A549 (cell line): Measurements from ENCODE around the gene AFAP1L2. TPM values are rescaled to one million over a fixed set of nuclear protein-coding genes. Genes with fewer than 3 reads are reported as not detected.

ENCODE experiments used
- ATAC-seq, 2 experiments: fragments of 200-7000 bp in 1 of 2; fragments of >200 bp in 1 of 2; cut with Nextera tagmentation in 1 of 2; cut with Tn5 transposase in 1 of 2; 3 replicates each; pipeline versions ENCODE4 v1.8.0 to v1.9.1; 2018 to 2020; ENCODE audit warnings: mild to moderate bottlenecking in 1 of 2, moderate library complexity in 1 of 2
- CTCF ChIA-PET: fragments of 300-600 bp; sonication (Branson Sonifier 250); formaldehyde crosslinking; extraction: SDS; loops from one replicate; lab custom pipeline; 2021; ENCODE audit warnings: antibody characterized with exemption, inconsistent platforms; lab: Yijun Ruan, JAX
- POLR2A ChIA-PET: fragments of 350-600 bp; formaldehyde crosslinking; extraction: SDS; loops from one replicate; lab custom pipeline; 2021; ENCODE audit warnings: antibody characterized with exemption, inconsistent platforms; lab: Yijun Ruan, JAX
- DNase-seq, 2 experiments: peaks; one replicate each; pipeline versions ENCODE4 v3.0.0 to v3.0.0-alpha.2; 2011 to 2016; ENCODE audit warnings: low read depth in 1 of 2, low spot score in 1 of 2
- FAIRE-seq: peaks from 2 replicates; lab custom pipeline; 2011; peaks lifted over from hg19 to GRCh38; lab: Jason Lieb, UNC
- H3K27ac ChIP-seq, 2 experiments: fragments of >200 bp; sonication (Bioruptor Twin); formaldehyde crosslinking; 3 replicates each; pipeline ENCODE4 v1.5.1; 2016 to 2017
- H3K4me1 ChIP-seq: fragments of >200 bp; sonication (Bioruptor Twin); formaldehyde crosslinking; 3 replicates; pipeline ENCODE4 v1.6.1; 2016
- H3K4me2 ChIP-seq: fragments of >200 bp; sonication (Bioruptor Twin); formaldehyde crosslinking; 3 replicates; pipeline ENCODE4 v1.6.1; 2016
- H3K4me3 ChIP-seq: fragments of >200 bp; sonication (Bioruptor Twin); formaldehyde crosslinking; 3 replicates; pipeline ENCODE4 v1.5.1; 2016
- H3K9me3 ChIP-seq: fragments of >200 bp; sonication (Bioruptor Twin); formaldehyde crosslinking; 3 replicates; pipeline ENCODE4 v1.6.1; 2016
- CBX8 ChIP-seq: fragments of 200-600 bp; sonication (generic); IDR thresholded peaks from 2 replicates; pipeline ENCODE4 v1.6.1; 2016
- CEBPB ChIP-seq, 2 experiments: fragments of >200 bp in 1 of 2; sonication (Bioruptor Twin) in 1 of 2; formaldehyde crosslinking in 1 of 2; IDR thresholded peaks; 2 replicates each; pipeline ENCODE4 v1.6.1; 2012 to 2016
- CHD2 ChIP-seq: fragments of 150-350 bp; IDR thresholded peaks from 2 replicates; pipeline ENCODE4 v1.6.1; 2014; ENCODE audit warnings: low read length; ENCODE audit not compliant: partially characterized antibody
- CHD4 ChIP-seq: fragments of 200-600 bp; sonication (generic); IDR thresholded peaks from 2 replicates; pipeline ENCODE4 v1.6.1; 2016; ENCODE audit warnings: antibody characterized with exemption, mild to moderate bottlenecking, borderline replicate concordance
- EHF ChIP-seq: fragments of 250-450 bp; sonication (Bioruptor Pico); IDR thresholded peaks from 2 replicates; pipeline ENCODE4 v1.5.0; 2020; ENCODE audit warnings: mild to moderate bottlenecking
- ESRRA ChIP-seq: fragments of 150-350 bp; IDR thresholded peaks from 2 replicates; pipeline ENCODE4 v1.6.1; 2014; ENCODE audit warnings: mild to moderate bottlenecking, low read length, borderline replicate concordance
- FOSL2 ChIP-seq, 2 experiments: fragments of 450-650 bp in 1 of 2; fragments of >200 bp in 1 of 2; sonication (Bioruptor Twin) in 1 of 2; formaldehyde crosslinking; IDR thresholded peaks; 2 replicates each; pipeline versions ENCODE4 v1.5.0 to v1.6.1; 2016 to 2020; ENCODE audit warnings: mild to moderate bottlenecking in 1 of 2, moderate library complexity in 1 of 2
- HDAC2 ChIP-seq: fragments of 200-600 bp; sonication (generic); IDR thresholded peaks from 2 replicates; pipeline ENCODE4 v1.6.1; 2016
- HEYL ChIP-seq: fragments of 250-450 bp; sonication (Bioruptor Pico); IDR thresholded peaks from 2 replicates; pipeline ENCODE4 v1.8.0; 2021; ENCODE audit warnings: mild to moderate bottlenecking, moderate library complexity
- HOXB13 ChIP-seq: fragments of 250-450 bp; sonication (Bioruptor Pico); IDR thresholded peaks from 2 replicates; pipeline ENCODE4 v1.5.0; 2020; ENCODE audit warnings: low read depth, mild to moderate bottlenecking, moderate library complexity
- HOXB5 ChIP-seq: fragments of 250-450 bp; sonication (Bioruptor Pico); IDR thresholded peaks from 2 replicates; pipeline ENCODE4 v1.5.0; 2020; ENCODE audit warnings: mild to moderate bottlenecking, moderate library complexity
- JUN ChIP-seq, 2 experiments: fragments of >200 bp; sonication (Bioruptor Twin); formaldehyde crosslinking; IDR thresholded peaks; 2 replicates in 1 of 2; 3 replicates in 1 of 2; pipeline ENCODE4 v1.6.1; 2016 to 2017
- JUNB ChIP-seq: fragments of >200 bp; sonication (Bioruptor Twin); formaldehyde crosslinking; IDR thresholded peaks from 2 replicates; pipeline ENCODE4 v1.6.1; 2016
- KDM1A ChIP-seq: fragments of 200-600 bp; sonication (generic); IDR thresholded peaks from 2 replicates; pipeline ENCODE4 v1.6.1; 2016; ENCODE audit warnings: low read depth, mild to moderate bottlenecking
- MAFK ChIP-seq: fragments of 450-650 bp; IDR thresholded peaks from 2 replicates; pipeline ENCODE4 v1.6.1; 2014; ENCODE audit not compliant: partially characterized antibody
- MYC ChIP-seq: IDR thresholded peaks from 2 replicates; pipeline ENCODE4 v1.6.1; 2012; ENCODE audit warnings: mild to moderate bottlenecking, inconsistent platforms, low read length, improper control_type of control experiment, borderline replicate concordance
- NR3C1 ChIP-seq: fragments of >200 bp; sonication (Bioruptor Twin); formaldehyde crosslinking; IDR thresholded peaks from 3 replicates; pipeline ENCODE4 v1.6.1; 2017
- POLR2A ChIP-seq: IDR thresholded peaks from 2 replicates; pipeline ENCODE4 v1.6.1; 2012; ENCODE audit warnings: mild to moderate bottlenecking, low read length
- POLR2AphosphoS2 ChIP-seq: conservative IDR thresholded peaks from 2 replicates; pipeline ENCODE4 v1.6.1; 2012; ENCODE audit warnings: low read length, improper control_type of control experiment, inconsistent platforms
- RCOR1 ChIP-seq: fragments of 150-350 bp; IDR thresholded peaks from 2 replicates; pipeline ENCODE4 v1.6.1; 2014; ENCODE audit warnings: antibody characterized with exemption, low read length, low read depth
- RFX5 ChIP-seq: fragments of 450-650 bp; IDR thresholded peaks from 2 replicates; pipeline ENCODE4 v1.7.1; 2014; ENCODE audit warnings: antibody characterized with exemption, mild to moderate bottlenecking, moderate library complexity
- TFCP2L1 ChIP-seq: fragments of 250-450 bp; sonication (Bioruptor Pico); IDR thresholded peaks from 2 replicates; pipeline ENCODE4 v1.5.0; 2021; ENCODE audit warnings: mild to moderate bottlenecking
- TP53 ChIP-seq: fragments of 250-450 bp; sonication (Bioruptor Pico); IDR thresholded peaks from 2 replicates; pipeline ENCODE4 v1.5.0; 2021; ENCODE audit warnings: mild to moderate bottlenecking, moderate library complexity
- ZC3H11A ChIP-seq: fragments of 450-650 bp; IDR thresholded peaks from 2 replicates; pipeline ENCODE4 v1.6.1; 2014; ENCODE audit warnings: antibody characterized with exemption, mild to moderate bottlenecking
- ZFP36 ChIP-seq: fragments of 450-650 bp; IDR thresholded peaks from 2 replicates; pipeline ENCODE4 v1.6.1; 2014; ENCODE audit warnings: borderline replicate concordance; ENCODE audit not compliant: partially characterized antibody
- ZNF302 ChIP-seq: fragments of 250-450 bp; sonication (Bioruptor Pico); IDR thresholded peaks from 2 replicates; pipeline ENCODE4 v1.9.0; 2021; ENCODE audit warnings: inconsistent platforms, mild to moderate bottlenecking, moderate library complexity
- ZSCAN20 ChIP-seq: fragments of 250-450 bp; sonication (Bioruptor Pico); IDR thresholded peaks from 2 replicates; pipeline ENCODE4 v1.8.0; 2022; ENCODE audit warnings: mild to moderate bottlenecking, moderate library complexity
- WGBS: methylation state at CpG from one replicate; pipeline ENCODE4 v1.1.6; 2017; ENCODE audit errors: missing lambda C conversion rate; 5-methylcytosine and 5-hydroxymethylcytosine counted together
- polyA plus RNA-seq, 4 experiments: library from polyadenylated mRNA; depleted of rRNA in 3 of 4; stranded (reverse); fragments of >200 nt; fragmentation: RNase III in 1 of 4; extraction: RNeasy Plus Mini Kit Qiagen cat#74134 plus additional on column Dnase treatment in 1 of 4; gene quantifications; 2 replicates in 3 of 4; 3 replicates in 1 of 4; pipeline ENCODE4 v1.2.3, GENCODE V29; 2011 to 2017
- TF ChIP-seq, protein P1 (sequence below): fragments of >200 bp; sonication (Bioruptor Twin); formaldehyde crosslinking; IDR thresholded peaks from 3 replicates; pipeline ENCODE4 v1.6.1; 2016
- TF ChIP-seq, protein P2 (sequence below): fragments of 150-350 bp; IDR thresholded peaks from 2 replicates; pipeline ENCODE4 v1.6.1; 2014; ENCODE audit warnings: low read depth, mild to moderate bottlenecking, low read length
- TF ChIP-seq, protein P3 (sequence below): IDR thresholded peaks from 2 replicates; pipeline ENCODE4 v1.6.1; 2012; ENCODE audit warnings: low read depth, borderline replicate concordance
- TF ChIP-seq, protein P4 (sequence below): IDR thresholded peaks from 2 replicates; pipeline ENCODE4 v1.6.1; 2012
- TF ChIP-seq, protein P5 (sequence below): IDR thresholded peaks from 2 replicates; pipeline ENCODE4 v1.6.1; 2012

AFAP1L2 gene
- polyA plus RNA-seq, 2 of the 4 experiments (the other 2 are of a cell fraction): 19.6 to 27.3 TPM

DNA sequence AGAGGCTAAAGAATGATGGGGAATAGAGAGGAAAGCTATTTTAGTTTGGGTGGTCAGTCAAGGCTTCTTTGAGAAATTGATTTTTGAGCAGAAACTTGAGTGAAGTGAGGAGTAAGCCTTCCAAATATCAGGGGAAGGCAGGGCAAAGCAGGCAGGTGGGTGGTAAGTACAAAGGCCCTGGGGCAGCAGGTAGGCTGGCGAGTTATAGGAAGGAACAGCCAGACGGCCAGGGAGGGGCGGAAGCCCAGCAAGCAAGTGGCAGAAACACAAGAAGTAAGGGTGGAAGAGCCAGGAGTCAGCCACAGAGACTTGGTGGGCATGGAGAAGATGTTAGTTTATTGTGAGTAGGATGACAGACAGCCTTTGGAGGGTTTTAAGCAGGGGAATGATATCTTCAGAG lies 130.4 kb downstream of the AFAP1L2 start (continued):
- TF ChIP-seq HOXB13 (CRISPR knock-in tag): no peak

DNA sequence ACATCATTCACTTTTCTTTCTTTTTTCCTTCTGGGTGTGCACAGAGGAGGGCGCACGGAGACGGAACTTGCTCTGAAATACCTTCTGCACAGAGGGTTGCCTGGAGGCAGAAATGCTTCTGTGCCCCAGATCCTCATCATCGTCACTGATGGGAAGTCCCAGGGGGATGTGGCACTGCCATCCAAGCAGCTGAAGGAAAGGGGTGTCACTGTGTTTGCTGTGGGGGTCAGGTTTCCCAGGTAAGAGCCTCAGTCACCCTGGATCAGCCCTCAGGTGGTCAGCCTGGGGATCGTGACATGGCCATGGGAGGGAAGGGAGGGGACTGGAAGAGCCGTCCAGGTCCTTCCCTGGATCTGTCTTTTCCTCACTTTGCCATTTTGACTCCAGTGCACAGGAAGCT lies 131.6 kb downstream of the AFAP1L2 start:
- ATAC-seq: no peak
- FAIRE-seq: no peak
- no peaks in the 10 kb centered on the region for H3K9me3 ChIP-seq
- H3K27ac ChIP-seq: no peak overlapping the region
- H3K4me2 ChIP-seq: no peak overlapping the region
- peaks cover 16% of the 10 kb centered on the region for H3K4me1 ChIP-seq
- DNase-seq: no peak
- POLR2A ChIA-PET: interaction anchor here (1.2 kb wide), 1 partner anchor 98 kb away, joined by 3 read pairs; the partner anchor contains the start of gene CCDC186
- 80% methylated on average over 6 of the region's 6 CpGs for WGBS
- CTCF ChIA-PET: interaction anchor here (0.6 to 1.9 kb wide), 7 partner anchors 10 to 131 kb away, joined by 3 to 5 read pairs (median 4); no protein-coding TSS in a partner anchor
- H3K4me3 ChIP-seq: no peak overlapping the region
- TF ChIP-seq CBX8 (no peak), TP53 (CRISPR knock-in tag) (no peak), POLR2A (no peak), RFX5 (no peak), ESRRA (no peak)

DNA sequence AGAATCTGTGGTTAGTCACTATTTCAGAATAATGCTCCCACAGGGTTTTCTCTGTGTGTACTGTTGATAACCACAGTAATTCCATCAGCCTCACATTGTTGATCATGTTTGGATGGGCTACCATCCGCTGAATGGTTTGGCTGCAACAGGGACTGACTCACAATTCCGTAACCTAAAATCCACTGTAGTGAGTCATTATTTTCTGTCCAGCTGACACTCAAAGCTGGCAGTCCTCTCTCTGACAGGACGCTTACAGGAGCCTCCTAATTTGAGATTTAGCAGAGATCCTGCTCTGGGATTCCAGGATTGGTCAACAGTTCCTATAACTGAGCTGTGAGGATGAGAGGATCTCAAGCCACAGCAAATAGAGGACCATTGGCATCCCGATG lies 132.5 kb downstream of the AFAP1L2 start:
- peak overlapping the region; percentile 49 for H3K4me2 ChIP-seq
- DNase-seq: peak; percentile 48 to 65
- 11% methylated on average over 4 of the region's 4 CpGs for WGBS
- H3K4me3 ChIP-seq: no peak overlapping the region
- CTCF ChIA-PET: interaction anchor here (0.5 to 1.9 kb wide), 8 partner anchors 9 to 1256 kb away, joined by 3 to 5 read pairs (median 4); no protein-coding TSS in a partner anchor
- no peak overlapping the region for H3K27ac ChIP-seq
- TF ChIP-seq KDM1A (no peak), HOXB13 (CRISPR knock-in tag) (no peak), ZC3H11A (no peak), MYC (no peak), HEYL (CRISPR knock-in tag) (no peak), MAFK (no peak), CBX8 (no peak), HOXB5 (CRISPR knock-in tag) (no peak), CHD4 (no peak), ZFP36 (no peak), RCOR1 (no peak), EHF (CRISPR knock-in tag) (no peak), HDAC2 (no peak), NR3C1 (no peak), POLR2AphosphoS2 (no peak), TFCP2L1 (CRISPR knock-in tag) (no peak), ZSCAN20 (no peak), CEBPB (IDR thresholded peaks at IDR 0.05) (peak in 1 of 2 experiments; percentile 43; a peak in 1 of 4 replicates), ZNF302 (no peak), ESRRA (no peak), CHD2 (no peak), RFX5 (no peak), JUNB (peak; percentile 53), POLR2A (no peak), FOSL2 (IDR thresholded peaks at IDR 0.05) (peak; percentile 58; the same call in 1 of the 2 replicates), FOSL2 (CRISPR knock-in tag; IDR thresholded peaks at IDR 0.05) (peak; percentile 74), JUN (IDR thresholded peaks at IDR 0.05) (no peak)
- TF ChIP-seq, protein P1, sequence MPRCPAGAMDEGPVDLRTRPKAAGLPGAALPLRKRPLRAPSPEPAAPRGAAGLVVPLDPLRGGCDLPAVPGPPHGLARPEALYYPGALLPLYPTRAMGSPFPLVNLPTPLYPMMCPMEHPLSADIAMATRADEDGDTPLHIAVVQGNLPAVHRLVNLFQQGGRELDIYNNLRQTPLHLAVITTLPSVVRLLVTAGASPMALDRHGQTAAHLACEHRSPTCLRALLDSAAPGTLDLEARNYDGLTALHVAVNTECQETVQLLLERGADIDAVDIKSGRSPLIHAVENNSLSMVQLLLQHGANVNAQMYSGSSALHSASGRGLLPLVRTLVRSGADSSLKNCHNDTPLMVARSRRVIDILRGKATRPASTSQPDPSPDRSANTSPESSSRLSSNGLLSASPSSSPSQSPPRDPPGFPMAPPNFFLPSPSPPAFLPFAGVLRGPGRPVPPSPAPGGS: no peak
- TF ChIP-seq, protein P2, sequence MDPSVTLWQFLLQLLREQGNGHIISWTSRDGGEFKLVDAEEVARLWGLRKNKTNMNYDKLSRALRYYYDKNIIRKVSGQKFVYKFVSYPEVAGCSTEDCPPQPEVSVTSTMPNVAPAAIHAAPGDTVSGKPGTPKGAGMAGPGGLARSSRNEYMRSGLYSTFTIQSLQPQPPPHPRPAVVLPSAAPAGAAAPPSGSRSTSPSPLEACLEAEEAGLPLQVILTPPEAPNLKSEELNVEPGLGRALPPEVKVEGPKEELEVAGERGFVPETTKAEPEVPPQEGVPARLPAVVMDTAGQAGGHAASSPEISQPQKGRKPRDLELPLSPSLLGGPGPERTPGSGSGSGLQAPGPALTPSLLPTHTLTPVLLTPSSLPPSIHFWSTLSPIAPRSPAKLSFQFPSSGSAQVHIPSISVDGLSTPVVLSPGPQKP: no peak
- TF ChIP-seq, protein P3, sequence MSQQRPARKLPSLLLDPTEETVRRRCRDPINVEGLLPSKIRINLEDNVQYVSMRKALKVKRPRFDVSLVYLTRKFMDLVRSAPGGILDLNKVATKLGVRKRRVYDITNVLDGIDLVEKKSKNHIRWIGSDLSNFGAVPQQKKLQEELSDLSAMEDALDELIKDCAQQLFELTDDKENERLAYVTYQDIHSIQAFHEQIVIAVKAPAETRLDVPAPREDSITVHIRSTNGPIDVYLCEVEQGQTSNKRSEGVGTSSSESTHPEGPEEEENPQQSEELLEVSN: no peak
- TF ChIP-seq, protein P4, sequence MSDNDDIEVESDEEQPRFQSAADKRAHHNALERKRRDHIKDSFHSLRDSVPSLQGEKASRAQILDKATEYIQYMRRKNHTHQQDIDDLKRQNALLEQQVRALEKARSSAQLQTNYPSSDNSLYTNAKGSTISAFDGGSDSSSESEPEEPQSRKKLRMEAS: no peak
- TF ChIP-seq, protein P5, sequence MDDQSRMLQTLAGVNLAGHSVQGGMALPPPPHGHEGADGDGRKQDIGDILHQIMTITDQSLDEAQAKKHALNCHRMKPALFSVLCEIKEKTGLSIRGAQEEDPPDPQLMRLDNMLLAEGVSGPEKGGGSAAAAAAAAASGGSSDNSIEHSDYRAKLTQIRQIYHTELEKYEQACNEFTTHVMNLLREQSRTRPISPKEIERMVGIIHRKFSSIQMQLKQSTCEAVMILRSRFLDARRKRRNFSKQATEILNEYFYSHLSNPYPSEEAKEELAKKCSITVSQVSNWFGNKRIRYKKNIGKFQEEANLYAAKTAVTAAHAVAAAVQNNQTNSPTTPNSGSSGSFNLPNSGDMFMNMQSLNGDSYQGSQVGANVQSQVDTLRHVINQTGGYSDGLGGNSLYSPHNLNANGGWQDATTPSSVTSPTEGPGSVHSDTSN: 0 out of 2 replicates have a peak, but pooled peaks have one; percentile 23
- peaks cover 16% of the 10 kb centered on the region for H3K4me1 ChIP-seq
- peak; percentile 82 for FAIRE-seq
- POLR2A ChIA-PET: no interaction called here
- peak; percentile 75 to 82 for ATAC-seq
- H3K9me3 ChIP-seq: no peaks in the 10 kb centered on the region
